Endothelial cell of umbilical vein (primary cell): ENCODE measurements around the gene MTRR. TPM values are rescaled to one million over a fixed set of nuclear protein-coding genes. Genes with fewer than 3 reads are reported as not detected.

Experiments
- BruUV-seq: library from RNA; stranded (reverse); fragments of 400-500 nt; replicated peaks from 2 replicates; lab custom pipeline; 2021; lab: Mats Ljungman, UMichigan
- CTCF ChIA-PET: fragments of 300-600, 350-600 bp; sonication (Branson Sonifier 250); formaldehyde crosslinking; loops from one replicate; lab custom pipeline; 2021; ENCODE audit warnings: antibody characterized with exemption, inconsistent platforms; lab: Charles Lee
- POLR2A ChIA-PET: fragments of 300-600, 350-600 bp; sonication (Branson Sonifier 250); formaldehyde crosslinking; loops from one replicate; lab custom pipeline; 2021; ENCODE audit warnings: antibody characterized with exemption, inconsistent platforms; lab: Charles Lee
- DNase-seq: peaks from one replicate; pipeline ENCODE4 v3.0.0-alpha.2; 2011; ENCODE audit warnings: low read depth, low spot score
- FAIRE-seq: peaks from 2 replicates; lab custom pipeline; 2011; peaks lifted over from hg19 to GRCh38; lab: Jason Lieb, UNC
- H2AFZ ChIP-seq: 2 replicates; pipeline ENCODE4 v1.6.0; 2012; ENCODE audit warnings: low read depth, low read length, control low read depth, inconsistent platforms
- H3K27ac ChIP-seq: 2 replicates; pipeline ENCODE4 v1.5.1; 2011; ENCODE audit warnings: low read depth, mild to moderate bottlenecking, control low read depth, low read length, moderate library complexity; ENCODE audit not compliant: insufficient read depth
- H3K27me3 ChIP-seq, 2 experiments: 2 replicates each; pipeline versions ENCODE4 v1.6.0 to v1.6.1; 2011; ENCODE audit warnings: low read length in 2 of 2, mixed read lengths in 1 of 2; ENCODE audit not compliant: control insufficient read depth in 2 of 2, insufficient read depth in 2 of 2
- H3K36me3 ChIP-seq, 2 experiments: 2 replicates in 1 of 2; 3 replicates in 1 of 2; pipeline ENCODE4 v1.5.1; 2011; ENCODE audit warnings: low read length in 2 of 2, mild to moderate bottlenecking in 1 of 2, moderate library complexity in 1 of 2; ENCODE audit not compliant: control insufficient read depth in 2 of 2, insufficient read depth in 2 of 2; ENCODE audit errors: extremely low read depth in 1 of 2
- H3K4me1 ChIP-seq: 3 replicates; pipeline ENCODE4 v1.5.1; 2011; ENCODE audit warnings: mild to moderate bottlenecking, low read length; ENCODE audit not compliant: control insufficient read depth, insufficient read depth; ENCODE audit errors: extremely low read depth
- H3K4me2 ChIP-seq: 2 replicates; pipeline ENCODE4 v1.6.1; 2011; ENCODE audit warnings: low read length, control low read depth, mixed read lengths; ENCODE audit not compliant: insufficient read depth
- H3K4me3 ChIP-seq, 3 experiments: fragments of 200-600 bp in 1 of 3; sonication (generic), shearing (Covaris generic) in 1 of 3; replicated peaks in 1 of 3; 2 replicates each; pipeline ENCODE4 v1.5.1; 2011 to 2016; ENCODE audit warnings: control low read depth in 3 of 3, low read length in 3 of 3, mild to moderate bottlenecking in 2 of 3, inconsistent platforms in 1 of 3, low read depth in 1 of 3, moderate library complexity in 1 of 3; ENCODE audit not compliant: insufficient read depth in 1 of 3
- H3K79me2 ChIP-seq: 2 replicates; pipeline ENCODE4 v1.6.0; 2012; ENCODE audit warnings: low read length, inconsistent platforms; ENCODE audit not compliant: control insufficient read depth, insufficient read depth
- H3K9ac ChIP-seq: replicated peaks from 2 replicates; pipeline ENCODE3; 2011; ENCODE audit warnings: low read length, control low read depth; ENCODE audit not compliant: insufficient read depth; ENCODE audit errors: extremely low read depth
- H3K9me1 ChIP-seq: replicated peaks from 3 replicates; pipeline ENCODE4 v1.6.0; 2011; ENCODE audit warnings: mild to moderate bottlenecking, low read length; ENCODE audit not compliant: control insufficient read depth, insufficient read depth; ENCODE audit errors: extremely low read depth
- H3K9me3 ChIP-seq: replicated peaks from 2 replicates; pipeline ENCODE4 v1.5.1; 2012; ENCODE audit warnings: low read length, inconsistent platforms; ENCODE audit not compliant: control insufficient read depth, insufficient read depth
- H4K20me1 ChIP-seq: replicated peaks from 2 replicates; pipeline ENCODE3; 2011; ENCODE audit warnings: mild to moderate bottlenecking, low read length; ENCODE audit not compliant: control insufficient read depth, insufficient read depth; ENCODE audit errors: extremely low read depth
- FOS ChIP-seq: IDR thresholded peaks from 2 replicates; pipeline ENCODE4 v1.6.1; 2011; ENCODE audit warnings: mild to moderate bottlenecking, low read length, moderate library complexity, borderline replicate concordance; ENCODE audit not compliant: insufficient read depth
- GATA2 ChIP-seq: IDR thresholded peaks from 2 replicates; pipeline ENCODE4 v1.7.0; 2011; ENCODE audit warnings: low read depth, mild to moderate bottlenecking, moderate library complexity, mixed read lengths, low read length; ENCODE audit not compliant: insufficient read length, insufficient read depth
- JUN ChIP-seq: IDR thresholded peaks from 2 replicates; pipeline ENCODE4 v1.6.1; 2011; ENCODE audit warnings: borderline replicate concordance, low read depth; ENCODE audit not compliant: insufficient read length, insufficient read depth
- MYC ChIP-seq: IDR thresholded peaks from one replicate; pipeline ENCODE4 v1.6.1; 2011; ENCODE audit warnings: mild to moderate bottlenecking, low read depth, low read length
- POLR2A ChIP-seq: IDR thresholded peaks from 2 replicates; pipeline ENCODE4 v1.6.1; 2012; ENCODE audit warnings: low read depth, mild to moderate bottlenecking, control low read depth, low read length
- dilution Hi-C: fragments of 300-500 bp; cut with MboI; formaldehyde crosslinking; loops from one replicate; pipeline ENCODE4 v1.15.0; 2019; ENCODE audit warnings: low sequenced_read_pairs; ENCODE audit not compliant: extremely low pct_ligation_motif_present
- intact Hi-C: fragments of 100-400 bp; cut with micrococcal nuclease; formaldehyde crosslinking; loops from one replicate; pipeline ENCODE4 v1.10.0; 2022
- polyA plus RNA-seq, 4 experiments: library from polyadenylated mRNA; depleted of rRNA in 3 of 4; stranded (reverse) in 3 of 4; unstranded in 1 of 4; fragments of >200 nt; gene quantifications; 2 replicates each; pipeline versions ENCODE4 v1.2.1 to v1.2.3, GENCODE V29; 2011 to 2012; ENCODE audit warnings: missing spikeins in 1 of 4
- total RNA-seq: library from RNA; stranded (reverse); gene quantifications from 2 replicates; pipeline ENCODE4 v1.2.3, GENCODE V29; 2021
- TF ChIP-seq, protein P1 (sequence below), 2 donors: IDR thresholded peaks; 1 replicate in 1 of 2; 2 replicates in 1 of 2; pipeline ENCODE4 v1.5.1; 2011; ENCODE audit warnings: low read length in 2 of 2, mild to moderate bottlenecking in 2 of 2, moderate library complexity in 2 of 2, control low read depth in 1 of 2, inconsistent platforms in 1 of 2, low read depth in 1 of 2; ENCODE audit not compliant: insufficient read depth in 1 of 2; ENCODE audit errors: extremely low read depth in 1 of 2
- TF ChIP-seq, protein P2 (sequence below): IDR thresholded peaks from 2 replicates; pipeline ENCODE4 v1.6.1; 2011; ENCODE audit not compliant: insufficient read depth, insufficient read length

Gene MTRR
- total and polyA plus RNA-seq, 2 donors (not counting 3 experiments of a cell fraction or from before 2014, with no cell fraction given), result 24.3 to 37.1 TPM

GRCh38 chr5:7927466-7928375 lies 58.8 kb downstream of the MTRR start:
- ChIA-PET POLR2A (no interaction called here), CTCF (interaction anchor here (1.3 to 1.8 kb wide), 6 partner anchors 9 to 1616 kb away, joined by 4 to 14 read pairs (median 6); no protein-coding TSS in a partner anchor)
- dilution Hi-C loops (no loop called here), intact Hi-C loops (loop anchor here (1.0 kb wide), 2 partner anchors 1281 to 1617 kb away; no protein-coding TSS in a partner anchor)
- Histone ChIP-seq H3K36me3 (no peaks in the 10 kb centered on the region), H3K4me3 (no peak overlapping the region), H3K79me2 (no peaks in the 10 kb centered on the region), H2AFZ (no peak overlapping the region), H4K20me1 (no peaks in the 10 kb centered on the region), H3K9ac (no peak overlapping the region), H3K9me1 (no peaks in the 10 kb centered on the region), H3K4me1 (no peaks in the 10 kb centered on the region), H3K27ac (no peak overlapping the region), H3K4me2 (no peak overlapping the region), H3K27me3 (no peaks in the 10 kb centered on the region), H3K9me3 (no peaks in the 10 kb centered on the region)
- no TSS peak for BruUV-seq
- no peak for TF ChIP-seq GATA2
- TF ChIP-seq, protein P1, sequence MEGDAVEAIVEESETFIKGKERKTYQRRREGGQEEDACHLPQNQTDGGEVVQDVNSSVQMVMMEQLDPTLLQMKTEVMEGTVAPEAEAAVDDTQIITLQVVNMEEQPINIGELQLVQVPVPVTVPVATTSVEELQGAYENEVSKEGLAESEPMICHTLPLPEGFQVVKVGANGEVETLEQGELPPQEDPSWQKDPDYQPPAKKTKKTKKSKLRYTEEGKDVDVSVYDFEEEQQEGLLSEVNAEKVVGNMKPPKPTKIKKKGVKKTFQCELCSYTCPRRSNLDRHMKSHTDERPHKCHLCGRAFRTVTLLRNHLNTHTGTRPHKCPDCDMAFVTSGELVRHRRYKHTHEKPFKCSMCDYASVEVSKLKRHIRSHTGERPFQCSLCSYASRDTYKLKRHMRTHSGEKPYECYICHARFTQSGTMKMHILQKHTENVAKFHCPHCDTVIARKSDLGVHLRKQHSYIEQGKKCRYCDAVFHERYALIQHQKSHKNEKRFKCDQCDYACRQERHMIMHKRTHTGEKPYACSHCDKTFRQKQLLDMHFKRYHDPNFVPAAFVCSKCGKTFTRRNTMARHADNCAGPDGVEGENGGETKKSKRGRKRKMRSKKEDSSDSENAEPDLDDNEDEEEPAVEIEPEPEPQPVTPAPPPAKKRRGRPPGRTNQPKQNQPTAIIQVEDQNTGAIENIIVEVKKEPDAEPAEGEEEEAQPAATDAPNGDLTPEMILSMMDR (IDR thresholded peaks at IDR 0.05; ENCODE audit: extremely low read depth in 1 of 2, insufficient read depth in 1 of 2, low read depth in 1 of 2, low read length in 2 of 2), result peak; percentile 64 to 70
- peak; percentile 36 for DNase-seq
- peak; percentile 78 for FAIRE-seq

GRCh38 chr5:7930011-7930410 lies 61.1 kb downstream of the MTRR start:
- H3K4me1 ChIP-seq, result no peaks in the 10 kb centered on the region
- no peak overlapping the region for H3K4me3 ChIP-seq
- FAIRE-seq (no peak), DNase-seq (no peak)
- BruUV-seq, result no TSS peak
- POLR2A ChIA-PET, result interaction anchor here (0.6 kb wide), 1 partner anchor 114 kb away, joined by 5 read pairs; no protein-coding TSS in a partner anchor
- intact Hi-C loops (no loop called here), dilution Hi-C loops (no loop called here)
- H3K9ac ChIP-seq, result no peak overlapping the region
- H4K20me1 ChIP-seq, result no peaks in the 10 kb centered on the region
- H3K9me1 ChIP-seq, result no peaks in the 10 kb centered on the region
- H3K4me2 ChIP-seq, result no peak overlapping the region
- H3K9me3 ChIP-seq, result no peaks in the 10 kb centered on the region
- no peak overlapping the region for H3K27ac ChIP-seq
- TF ChIP-seq GATA2 (no peak), JUN (no peak), POLR2A (no peak), MYC (no peak), FOS (no peak)
- TF ChIP-seq, protein P2, sequence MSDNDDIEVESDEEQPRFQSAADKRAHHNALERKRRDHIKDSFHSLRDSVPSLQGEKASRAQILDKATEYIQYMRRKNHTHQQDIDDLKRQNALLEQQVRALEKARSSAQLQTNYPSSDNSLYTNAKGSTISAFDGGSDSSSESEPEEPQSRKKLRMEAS, result no peak
- TF ChIP-seq, protein P1 (IDR thresholded peaks at IDR 0.05; ENCODE audit: extremely low read depth in 1 of 2, insufficient read depth in 1 of 2, low read depth in 1 of 2, low read length in 2 of 2), result no peak
- H2AFZ ChIP-seq, result no peak overlapping the region
- H3K79me2 ChIP-seq, result no peaks in the 10 kb centered on the region
- H3K36me3 ChIP-seq, result no peaks in the 10 kb centered on the region
- CTCF ChIA-PET, result interaction anchor here (1.0 kb wide), 1 partner anchor 16 kb away, joined by 3 read pairs; no protein-coding TSS in a partner anchor
- no peaks in the 10 kb centered on the region for H3K27me3 ChIP-seq
